NCI-H2196 treated with DMSO at 0.1 percent for 48 hours (cell line): ENCODE data around the gene CCDC158.
"Not testable (repeated sequence)": the region's sequence is repeated elsewhere in the genome, so short reads cannot be mapped to it uniquely, and the experiment has no call there.

Experiments used
- DNase-seq: peaks from one replicate; lab custom pipeline; 2025; ENCODE audit not compliant: unreplicated experiment; lab: John Stamatoyannopoulos, UW

CCDC158 gene

GRCh38 chr4:76420762-76421581 lies at the start of gene CCDC158:
Gene CCDC158, minus strand, starts transcription at chr4:76421141. Its CDS starts 17,934 bp downstream, at chr4:76403207.
- no peak for DNase-seq

GRCh38 chr4:76470532-76470931 lies 49.6 kb upstream of the CCDC158 start:
- no peak for DNase-seq

GRCh38 chr4:76470064-76470463 lies 49.1 kb upstream of the CCDC158 start:
- DNase-seq: no peak

- no peak for DNase-seq
These were observed 42.6 kb upstream of the CCDC158 start for GRCh38 chr4:76463568-76463967.

- DNase-seq: no peak
These were observed 38.4 kb upstream of the CCDC158 start for GRCh38 chr4:76459291-76459723.

- no peak for DNase-seq
These were observed 37.9 kb upstream of the CCDC158 start for GRCh38 chr4:76458825-76459224.

- DNase-seq: no peak
These were observed 37.4 kb upstream of the CCDC158 start for GRCh38 chr4:76458297-76458696.

- DNase-seq: no peak
These were observed 36.9 kb upstream of the CCDC158 start for GRCh38 chr4:76457885-76458284.

- not testable (repeated sequence) for DNase-seq
These were observed 33.1 kb upstream of the CCDC158 start for GRCh38 chr4:76454073-76454472.

GRCh38 chr4:76453232-76453631 lies 32.3 kb upstream of the CCDC158 start:
- DNase-seq: no peak

- DNase-seq: no peak
These were observed 28.9 kb upstream of the CCDC158 start for GRCh38 chr4:76449833-76450232.

- no peak for DNase-seq
These were observed 28.4 kb upstream of the CCDC158 start for GRCh38 chr4:76449362-76449767.

GRCh38 chr4:76448211-76448610 lies 27.3 kb upstream of the CCDC158 start:
- DNase-seq: no peak

GRCh38 chr4:76447393-76447851 lies 26.5 kb upstream of the CCDC158 start:
- DNase-seq: no peak

GRCh38 chr4:76445911-76446310 lies 25.0 kb upstream of the CCDC158 start:
- DNase-seq: no peak

- no peak for DNase-seq
These were observed 22.4 kb upstream of the CCDC158 start for GRCh38 chr4:76443376-76443775.

GRCh38 chr4:76442807-76443206 lies 21.9 kb upstream of the CCDC158 start:
- DNase-seq: no peak

GRCh38 chr4:76441881-76442280 lies 20.9 kb upstream of the CCDC158 start:
- no peak for DNase-seq

- no peak for DNase-seq
These were observed 18.6 kb upstream of the CCDC158 start for GRCh38 chr4:76439491-76439890.

GRCh38 chr4:76435528-76436319 lies 14.8 kb upstream of the CCDC158 start:
- DNase-seq: no peak

GRCh38 chr4:76434901-76435527 lies 14.1 kb upstream of the CCDC158 start, which contains the start of gene SHROOM3:
Gene SHROOM3, plus strand, starts transcription at chr4:76435229. Its CDS starts 824 bp downstream, at chr4:76436053.
- no peak for DNase-seq
